ENCODE measurements around the gene RNF125. TPM values are rescaled to one million over a fixed set of nuclear protein-coding genes. Genes with fewer than 3 reads are reported as not detected.

The RNF125 gene
- total RNA-seq, 2 donors from 2014 or later = 8.4 to 13.9 TPM

- H3K4me3 ChIP-seq = no peak overlapping the region
- H3K36me3 ChIP-seq = no peaks in the 10 kb centered on the region
- H3K4me1 ChIP-seq = no peaks in the 10 kb centered on the region
- no peak overlapping the region for H3K9ac ChIP-seq (ENCODE audit: low read depth in 2 of 2, low read length in 2 of 2)
- DNase-seq = no peak
- intact Hi-C loops (cut with DNase I) = loop anchor here (5.0 kb wide), 1 partner anchor 231 kb away; no protein-coding TSS in a partner anchor
- H3K27me3 ChIP-seq = no peaks in the 10 kb centered on the region
- TF ChIP-seq CTCF (IDR thresholded peaks at IDR 0.05) = no peak
- H3K27ac ChIP-seq = no peak overlapping the region
- no peaks in the 10 kb centered on the region for H3K9me3 ChIP-seq
Observed at GRCh38 chr18:31978616-31979015, 40.0 kb upstream of the RNF125 start.

GRCh38 chr18:31979714-31980113 is 38.9 kb upstream of the RNF125 start:
- DNase-seq = no peak
- intact Hi-C loops (cut with DNase I) = loop anchor here (5.0 kb wide), 1 partner anchor 232 kb away; no protein-coding TSS in a partner anchor
- Histone ChIP-seq H3K9me3 (no peaks in the 10 kb centered on the region), H3K36me3 (no peaks in the 10 kb centered on the region), H3K4me1 (no peaks in the 10 kb centered on the region), H3K4me3 (no peak overlapping the region), H3K27me3 (no peaks in the 10 kb centered on the region), H3K27ac (no peak overlapping the region), H3K9ac (ENCODE audit: low read depth in 2 of 2, low read length in 2 of 2) (no peak overlapping the region)
- no peak for TF ChIP-seq CTCF (IDR thresholded peaks at IDR 0.05)

GRCh38 chr18:31980863-31981262 is 37.8 kb upstream of the RNF125 start:
- TF ChIP-seq CTCF (IDR thresholded peaks at IDR 0.05) = no peak
- no peak overlapping the region for H3K27ac ChIP-seq
- no peaks in the 10 kb centered on the region for H3K4me1 ChIP-seq
- no peaks in the 10 kb centered on the region for H3K36me3 ChIP-seq
- H3K9ac ChIP-seq (ENCODE audit: low read depth in 2 of 2, low read length in 2 of 2) = no peak overlapping the region
- DNase-seq = no peak
- intact Hi-C loops (cut with DNase I) = no loop called here
- no peak overlapping the region for H3K4me3 ChIP-seq
- H3K9me3 ChIP-seq = no peaks in the 10 kb centered on the region
- H3K27me3 ChIP-seq = no peaks in the 10 kb centered on the region

GRCh38 chr18:31983020-31983419 is 35.6 kb upstream of the RNF125 start:
- Histone ChIP-seq H3K27ac (no peak overlapping the region), H3K9me3 (no peaks in the 10 kb centered on the region), H3K9ac (ENCODE audit: low read depth in 2 of 2, low read length in 2 of 2) (no peak overlapping the region), H3K4me1 (no peaks in the 10 kb centered on the region), H3K27me3 (no peaks in the 10 kb centered on the region), H3K4me3 (no peak overlapping the region), H3K36me3 (no peaks in the 10 kb centered on the region)
- TF ChIP-seq CTCF (IDR thresholded peaks at IDR 0.05) = no peak
- DNase-seq = peak; percentile 23
- intact Hi-C loops (cut with DNase I) = no loop called here

- no peak for TF ChIP-seq CTCF (IDR thresholded peaks at IDR 0.05)
- no peaks in the 10 kb centered on the region for H3K4me1 ChIP-seq
- no peak overlapping the region for H3K4me3 ChIP-seq
- no peaks in the 10 kb centered on the region for H3K36me3 ChIP-seq
- H3K9me3 ChIP-seq = no peaks in the 10 kb centered on the region
- no peak overlapping the region for H3K9ac ChIP-seq (ENCODE audit: low read depth in 2 of 2, low read length in 2 of 2)
- no peaks in the 10 kb centered on the region for H3K27me3 ChIP-seq
- intact Hi-C loops (cut with DNase I) = no loop called here
- no peak overlapping the region for H3K27ac ChIP-seq
- DNase-seq = no peak
Observed at GRCh38 chr18:31983976-31984375, 34.6 kb upstream of the RNF125 start.

- H3K36me3 ChIP-seq = no peaks in the 10 kb centered on the region
- H3K4me3 ChIP-seq = no peak overlapping the region
- no peak for TF ChIP-seq CTCF (IDR thresholded peaks at IDR 0.05)
- no peak overlapping the region for H3K9ac ChIP-seq (ENCODE audit: low read depth in 2 of 2, low read length in 2 of 2)
- no peak for DNase-seq
- intact Hi-C loops (cut with DNase I) = no loop called here
- H3K27ac ChIP-seq = no peak overlapping the region
- H3K4me1 ChIP-seq = no peaks in the 10 kb centered on the region
- no peaks in the 10 kb centered on the region for H3K27me3 ChIP-seq
- no peaks in the 10 kb centered on the region for H3K9me3 ChIP-seq
Observed at GRCh38 chr18:31990823-31991222, 27.8 kb upstream of the RNF125 start.
